Parathyroid adenoma (tissue), 2 donors: ENCODE measurements around the gene SEMA6D.

ENCODE experiments used
- H2AFZ ChIP-seq: fragments of 300-600 bp; sonication (generic); one replicate; pipeline ENCODE4 v1.7.0; 2017; ENCODE audit warnings: antibody characterized with exemption, mild to moderate bottlenecking
- H3K27ac ChIP-seq: fragments of 300-600 bp; sonication (generic); one replicate; pipeline ENCODE4 v1.7.0; 2017
- H3K27me3 ChIP-seq: fragments of 300-600 bp; sonication (generic); one replicate; pipeline ENCODE4 v1.7.0; 2017; ENCODE audit warnings: low read length; ENCODE audit not compliant: control insufficient read depth, insufficient read depth
- H3K36me3 ChIP-seq: fragments of 300-600 bp; sonication (generic); one replicate; pipeline ENCODE4 v1.7.0; 2017; ENCODE audit warnings: low read length; ENCODE audit not compliant: control insufficient read depth, insufficient read depth
- H3K4me1 ChIP-seq: fragments of 300-600 bp; sonication (generic); one replicate; pipeline ENCODE4 v1.7.0; 2017; ENCODE audit warnings: control low read depth
- H3K4me2 ChIP-seq: fragments of 300-600 bp; sonication (generic); one replicate; pipeline ENCODE4 v1.7.0; 2017; ENCODE audit warnings: low read length
- H3K4me3 ChIP-seq: fragments of 300-600 bp; sonication (generic); one replicate; pipeline ENCODE4 v1.7.0; 2017; ENCODE audit warnings: low read depth, low read length
- H3K79me2 ChIP-seq: fragments of 300-600 bp; sonication (generic); one replicate; pipeline ENCODE4 v1.7.0; 2017; ENCODE audit warnings: control low read depth
- H3K9ac ChIP-seq: fragments of 300-600 bp; sonication (generic); one replicate; pipeline ENCODE4 v1.7.0; 2017; ENCODE audit warnings: mild to moderate bottlenecking
- H3K9me3 ChIP-seq: fragments of 300-600 bp; sonication (generic); one replicate; pipeline ENCODE4 v1.7.0; 2017; ENCODE audit warnings: low read length; ENCODE audit not compliant: control insufficient read depth
- TF ChIP-seq, protein P1 (sequence below): fragments of 300-600 bp; sonication (generic); IDR thresholded peaks from one replicate; pipeline ENCODE4 v1.7.0; 2017; ENCODE audit warnings: antibody characterized with exemption, mild to moderate bottlenecking
- donor health status: primary hyperparathyroidism.

SEMA6D gene

DNA sequence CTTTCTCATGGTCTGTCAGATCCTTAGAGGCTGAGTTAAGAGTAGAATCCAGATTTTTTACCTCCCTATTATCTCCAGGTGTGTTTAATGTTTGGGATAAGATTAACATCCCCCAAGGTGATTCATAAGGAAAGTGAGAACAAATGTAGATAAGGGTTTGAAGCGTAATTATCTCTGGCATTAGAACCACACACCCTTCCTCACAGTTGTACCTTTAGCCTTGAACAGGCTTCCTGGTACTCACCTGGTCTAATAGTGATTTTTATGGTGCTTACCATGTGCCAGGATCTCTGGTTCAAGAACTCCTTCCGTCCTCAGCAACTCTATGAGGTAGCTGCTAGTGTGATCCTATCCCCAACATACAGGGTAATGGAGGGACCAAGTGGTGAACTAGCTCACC is 27.7 kb downstream of the SEMA6D start:
- TF ChIP-seq, protein P1, sequence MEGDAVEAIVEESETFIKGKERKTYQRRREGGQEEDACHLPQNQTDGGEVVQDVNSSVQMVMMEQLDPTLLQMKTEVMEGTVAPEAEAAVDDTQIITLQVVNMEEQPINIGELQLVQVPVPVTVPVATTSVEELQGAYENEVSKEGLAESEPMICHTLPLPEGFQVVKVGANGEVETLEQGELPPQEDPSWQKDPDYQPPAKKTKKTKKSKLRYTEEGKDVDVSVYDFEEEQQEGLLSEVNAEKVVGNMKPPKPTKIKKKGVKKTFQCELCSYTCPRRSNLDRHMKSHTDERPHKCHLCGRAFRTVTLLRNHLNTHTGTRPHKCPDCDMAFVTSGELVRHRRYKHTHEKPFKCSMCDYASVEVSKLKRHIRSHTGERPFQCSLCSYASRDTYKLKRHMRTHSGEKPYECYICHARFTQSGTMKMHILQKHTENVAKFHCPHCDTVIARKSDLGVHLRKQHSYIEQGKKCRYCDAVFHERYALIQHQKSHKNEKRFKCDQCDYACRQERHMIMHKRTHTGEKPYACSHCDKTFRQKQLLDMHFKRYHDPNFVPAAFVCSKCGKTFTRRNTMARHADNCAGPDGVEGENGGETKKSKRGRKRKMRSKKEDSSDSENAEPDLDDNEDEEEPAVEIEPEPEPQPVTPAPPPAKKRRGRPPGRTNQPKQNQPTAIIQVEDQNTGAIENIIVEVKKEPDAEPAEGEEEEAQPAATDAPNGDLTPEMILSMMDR, result no peak
- Histone ChIP-seq H3K36me3 (no peaks in the 10 kb centered on the region), H3K4me2 (no peak overlapping the region), H3K9me3 (no peaks in the 10 kb centered on the region), H2AFZ (no peak overlapping the region), H3K4me3 (no peak overlapping the region), H3K27ac (no peak overlapping the region), H3K27me3 (no peaks in the 10 kb centered on the region), H3K9ac (no peak overlapping the region), H3K79me2 (peaks cover 7% of the 10 kb centered on the region), H3K4me1 (no peaks in the 10 kb centered on the region)

DNA sequence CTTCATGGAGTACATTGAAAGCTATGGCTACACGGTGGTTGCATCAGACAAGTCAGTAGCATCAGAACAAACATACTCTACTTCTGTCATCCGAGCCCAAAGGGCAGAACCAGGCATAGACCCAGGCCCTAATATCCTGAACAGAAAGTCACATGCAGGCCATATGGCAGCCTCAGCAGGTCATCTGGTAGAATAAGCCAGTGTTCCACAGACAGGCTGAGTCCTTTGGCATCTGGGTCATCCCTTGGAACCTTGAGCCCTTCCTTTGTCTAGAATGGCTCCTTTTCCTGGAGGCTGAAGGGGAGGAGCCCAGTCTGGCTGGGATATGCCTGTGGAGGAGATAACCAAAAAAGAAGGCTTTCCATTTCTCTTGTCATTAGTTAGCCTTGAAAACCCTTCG is 29.2 kb downstream of the SEMA6D start:
- H3K36me3 ChIP-seq, result no peaks in the 10 kb centered on the region
- H3K27ac ChIP-seq, result no peak overlapping the region
- H3K4me1 ChIP-seq, result no peaks in the 10 kb centered on the region
- H3K9me3 ChIP-seq, result no peaks in the 10 kb centered on the region
- H2AFZ ChIP-seq, result no peak overlapping the region
- no peak overlapping the region for H3K9ac ChIP-seq
- no peak overlapping the region for H3K4me3 ChIP-seq
- TF ChIP-seq, protein P1, result no peak
- H3K4me2 ChIP-seq, result no peak overlapping the region
- H3K27me3 ChIP-seq, result no peaks in the 10 kb centered on the region
- H3K79me2 ChIP-seq, result peaks cover 2% of the 10 kb centered on the region

DNA sequence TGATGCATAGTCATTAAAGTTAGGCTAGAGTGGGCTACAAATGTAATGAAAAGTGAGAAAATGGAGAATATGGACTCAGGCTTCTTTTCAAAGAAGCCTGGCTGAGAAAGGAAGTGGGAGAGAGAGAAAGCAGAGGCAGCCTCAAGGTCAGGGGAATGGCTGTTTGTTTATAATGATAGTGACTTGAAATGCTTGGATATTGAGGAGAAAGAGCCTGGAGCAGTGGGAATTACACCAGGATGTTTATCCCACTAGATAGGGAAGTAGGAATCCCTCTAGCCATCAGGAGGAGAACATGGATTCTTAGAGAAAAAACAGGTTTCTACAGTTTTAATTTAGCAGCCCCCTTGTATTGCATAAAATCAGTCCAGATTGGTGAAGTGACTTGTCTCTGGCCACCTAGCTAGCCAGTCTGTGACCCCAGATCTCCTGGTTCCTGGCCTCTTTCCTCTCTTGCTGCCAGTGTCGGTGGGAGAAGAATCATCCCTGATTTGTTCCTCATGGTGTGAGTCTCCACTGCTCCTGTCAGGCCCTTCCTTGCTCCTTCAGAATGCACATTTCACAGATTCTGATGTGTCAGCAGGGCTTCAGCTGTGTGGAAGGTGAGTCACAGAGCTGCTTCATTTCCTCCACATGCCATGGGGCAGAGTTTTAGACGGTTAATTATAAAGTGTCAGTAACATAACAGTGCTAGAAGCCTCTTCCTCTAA is 32.9 kb downstream of the SEMA6D start:
- TF ChIP-seq, protein P1, result no peak
- no peak overlapping the region for H3K9ac ChIP-seq
- H2AFZ ChIP-seq, result no peak overlapping the region
- H3K79me2 ChIP-seq, result no peaks in the 10 kb centered on the region
- no peaks in the 10 kb centered on the region for H3K9me3 ChIP-seq
- no peaks in the 10 kb centered on the region for H3K4me1 ChIP-seq
- H3K27ac ChIP-seq, result no peak overlapping the region
- H3K4me2 ChIP-seq, result no peak overlapping the region
- H3K27me3 ChIP-seq, result no peaks in the 10 kb centered on the region
- H3K36me3 ChIP-seq, result no peaks in the 10 kb centered on the region
- no peak overlapping the region for H3K4me3 ChIP-seq

DNA sequence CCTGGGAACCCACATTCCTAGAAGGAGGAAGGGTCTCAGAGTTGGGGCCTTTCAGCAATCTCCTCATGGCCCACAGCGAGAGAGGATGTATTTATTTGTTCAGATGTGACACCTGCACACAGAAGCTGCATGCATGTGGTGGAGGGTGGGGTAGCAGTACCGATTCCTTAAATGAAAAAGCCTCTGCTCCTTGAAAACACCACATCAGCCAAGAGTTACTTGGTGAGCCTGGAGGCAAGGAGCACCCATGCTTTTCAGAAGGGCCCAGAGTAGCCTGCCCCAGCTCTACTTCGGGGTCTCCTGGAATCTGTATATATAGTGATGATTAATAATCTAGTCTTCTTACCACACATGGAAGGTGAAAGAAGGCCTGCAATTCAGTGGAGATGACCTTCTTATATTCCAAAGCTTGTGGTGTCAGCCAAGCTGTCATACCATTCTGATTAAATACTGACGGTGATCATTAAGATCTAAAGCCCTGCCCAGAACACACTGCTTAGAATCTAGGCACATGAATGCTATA is 33.5 kb downstream of the SEMA6D start:
- no peak overlapping the region for H3K4me2 ChIP-seq
- no peak overlapping the region for H3K27ac ChIP-seq
- H3K36me3 ChIP-seq, result no peaks in the 10 kb centered on the region
- no peak overlapping the region for H2AFZ ChIP-seq
- no peak overlapping the region for H3K4me3 ChIP-seq
- H3K4me1 ChIP-seq, result no peaks in the 10 kb centered on the region
- TF ChIP-seq, protein P1, result no peak
- no peaks in the 10 kb centered on the region for H3K27me3 ChIP-seq
- no peaks in the 10 kb centered on the region for H3K9me3 ChIP-seq
- no peaks in the 10 kb centered on the region for H3K79me2 ChIP-seq
- no peak overlapping the region for H3K9ac ChIP-seq

DNA sequence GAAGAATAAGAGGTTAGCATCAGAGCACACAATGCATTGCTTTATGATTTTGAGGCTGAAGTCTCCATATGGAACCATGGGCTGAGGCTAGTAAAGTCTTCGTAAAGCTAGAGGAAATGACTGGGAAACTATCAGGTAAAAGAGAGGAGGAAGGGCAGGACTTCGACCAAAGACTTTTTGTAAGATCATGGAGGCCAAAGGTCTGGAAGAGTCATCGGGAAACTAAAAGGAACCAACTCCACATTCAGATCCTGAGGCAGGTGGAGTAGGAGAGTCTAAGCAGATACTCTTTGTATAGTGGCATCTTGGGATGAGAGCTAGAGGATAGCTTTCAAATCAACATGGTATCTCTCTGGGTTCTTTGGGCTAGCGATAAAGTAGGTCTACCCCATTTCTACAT is 36.3 kb downstream of the SEMA6D start:
- Histone ChIP-seq H3K79me2 (no peaks in the 10 kb centered on the region), H3K27ac (no peak overlapping the region), H3K27me3 (no peaks in the 10 kb centered on the region), H3K9ac (no peak overlapping the region), H3K36me3 (no peaks in the 10 kb centered on the region), H3K4me2 (no peak overlapping the region), H3K4me3 (no peak overlapping the region), H3K4me1 (no peaks in the 10 kb centered on the region), H3K9me3 (no peaks in the 10 kb centered on the region), H2AFZ (no peak overlapping the region)
- TF ChIP-seq, protein P1, result no peak
